Keratinocyte (primary cell): ENCODE data around the gene PHLPP2. TPM values are rescaled to one million over a fixed set of nuclear protein-coding genes. Genes with fewer than 3 reads are reported as not detected.

Experiments
- DNase-seq: peaks from one replicate; pipeline ENCODE4 v3.0.0-alpha.2; 2011; ENCODE audit warnings: low read depth, missing footprints, low spot score
- FAIRE-seq: peaks from 2 replicates; lab custom pipeline; 2011; peaks lifted over from hg19 to GRCh38; lab: Jason Lieb, UNC
- H2AFZ ChIP-seq: 2 replicates; pipeline ENCODE4 v1.6.0; 2012; ENCODE audit warnings: low read length, control low read depth, inconsistent platforms; ENCODE audit not compliant: control insufficient read depth
- H3K27ac ChIP-seq: 2 replicates; pipeline ENCODE4 v1.5.1; 2011; ENCODE audit warnings: low read length; ENCODE audit not compliant: control insufficient read depth, insufficient read depth
- H3K27me3 ChIP-seq: 3 replicates; pipeline ENCODE4 v1.6.0; 2011; ENCODE audit warnings: low read length; ENCODE audit not compliant: control insufficient read depth, insufficient read depth; ENCODE audit errors: extremely low read depth
- H3K36me3 ChIP-seq, 2 experiments: 2 replicates in 1 of 2; 3 replicates in 1 of 2; pipeline ENCODE4 v1.5.1; 2011; ENCODE audit warnings: low read length in 2 of 2, mild to moderate bottlenecking in 1 of 2; ENCODE audit not compliant: control insufficient read depth in 2 of 2, insufficient read depth in 2 of 2; ENCODE audit errors: extremely low read depth in 1 of 2
- H3K4me1 ChIP-seq: 3 replicates; pipeline ENCODE4 v1.5.1; 2011; ENCODE audit warnings: low read length; ENCODE audit not compliant: control insufficient read depth, insufficient read depth; ENCODE audit errors: extremely low read depth
- H3K4me2 ChIP-seq: 3 replicates; pipeline ENCODE4 v1.6.0; 2011; ENCODE audit warnings: low read depth, low read length; ENCODE audit not compliant: control insufficient read depth, insufficient read depth; ENCODE audit errors: extremely low read depth
- H3K4me3 ChIP-seq, 3 experiments: fragments of 200-600 bp in 1 of 3; sonication (generic) in 1 of 3; 2 replicates in 2 of 3; 3 replicates in 1 of 3; pipeline ENCODE4 v1.5.1; 2011 to 2016; ENCODE audit warnings: low read length in 3 of 3, mild to moderate bottlenecking in 3 of 3, control low read depth in 2 of 3, inconsistent platforms in 1 of 3, low read depth in 1 of 3, mixed read lengths in 1 of 3, mixed run types in 1 of 3, moderate library complexity in 1 of 3; ENCODE audit not compliant: control insufficient read depth in 2 of 3, insufficient read depth in 2 of 3; ENCODE audit errors: extremely low read depth in 1 of 3
- H3K79me2 ChIP-seq: 2 replicates; pipeline ENCODE4 v1.6.0; 2012; ENCODE audit warnings: low read length; ENCODE audit not compliant: control insufficient read depth, insufficient read depth
- H3K9ac ChIP-seq: 3 replicates; pipeline ENCODE4 v1.6.0; 2011; ENCODE audit warnings: low read length; ENCODE audit not compliant: control insufficient read depth, insufficient read depth; ENCODE audit errors: extremely low read depth
- H3K9me1 ChIP-seq: 3 replicates; pipeline ENCODE4 v1.6.0; 2011; ENCODE audit warnings: low read length; ENCODE audit not compliant: control insufficient read depth, insufficient read depth; ENCODE audit errors: extremely low read depth
- H3K9me3 ChIP-seq: 2 replicates; pipeline ENCODE4 v1.5.1; 2012; ENCODE audit warnings: low read depth, low read length; ENCODE audit not compliant: control insufficient read depth
- H4K20me1 ChIP-seq: 3 replicates; pipeline ENCODE4 v1.6.0; 2011; ENCODE audit warnings: low read length; ENCODE audit not compliant: control insufficient read depth, insufficient read depth; ENCODE audit errors: extremely low read depth
- EZH2 ChIP-seq: IDR thresholded peaks from one replicate; pipeline ENCODE4 v1.6.1; 2012; ENCODE audit warnings: inconsistent platforms, mild to moderate bottlenecking, low read length, moderate library complexity
- dilution Hi-C: fragments of 300-500 bp; cut with MboI; formaldehyde crosslinking; loops from one replicate; pipeline ENCODE4 v1.7.0; 2020; ENCODE audit warnings: low sequenced_read_pairs; ENCODE audit not compliant: extremely low pct_ligation_motif_present
- polyA plus RNA-seq, 5 experiments: library from polyadenylated mRNA; depleted of rRNA in 3 of 5; stranded (reverse) in 3 of 5; stranded (forward) in 1 of 5; unstranded in 1 of 5; fragments of >200 nt; gene quantifications; 1 replicate in 1 of 5; 2 replicates in 3 of 5; 3 replicates in 1 of 5; pipeline versions ENCODE4 v1.2.1 to v1.2.3, GENCODE V29; 2011 to 2012; ENCODE audit warnings: missing spikeins in 2 of 5, low read depth in 1 of 5, low replicate concordance in 1 of 5
- TF ChIP-seq, protein P1 (sequence below), 3 experiments: IDR thresholded peaks in 1 of 3; conservative IDR thresholded peaks in 1 of 3; optimal IDR thresholded peaks in 1 of 3; 2 replicates in 2 of 3; 3 replicates in 1 of 3; pipeline versions ENCODE3 to v1.5.1; 2011; ENCODE audit warnings: low read length in 3 of 3, mild to moderate bottlenecking in 3 of 3, moderate library complexity in 2 of 3, control low read depth in 1 of 3, inconsistent platforms in 1 of 3; ENCODE audit not compliant: insufficient read depth in 2 of 3; ENCODE audit errors: extremely low read depth in 1 of 3

Gene PHLPP2
- polyA plus RNA-seq, 1 donor (not counting 4 experiments of a cell fraction or from before 2014, with no cell fraction given), result 6.5 TPM

DNA sequence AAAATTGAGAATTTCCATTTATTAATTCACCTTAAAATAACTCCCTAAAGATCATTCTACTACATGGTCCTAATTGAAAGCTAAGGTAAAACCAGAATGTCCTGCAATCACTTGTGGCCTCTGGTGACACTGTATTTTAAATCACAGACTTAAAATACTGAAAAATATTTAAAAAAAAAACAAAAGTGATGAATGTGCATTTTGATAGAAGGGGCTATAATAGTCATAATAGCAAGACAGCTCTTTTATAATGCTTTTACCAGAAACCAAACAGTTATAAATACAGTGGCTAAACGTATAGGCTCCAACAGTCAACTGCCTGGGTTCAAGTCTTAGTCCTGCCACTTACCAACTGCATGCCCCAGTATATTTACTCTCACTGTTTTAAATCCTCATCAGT lies 21.2 kb downstream of the PHLPP2 start:
- no peaks in the 10 kb centered on the region for H3K9me1 ChIP-seq
- no peaks in the 10 kb centered on the region for H4K20me1 ChIP-seq
- FAIRE-seq, result no peak
- H3K4me2 ChIP-seq, result no peak overlapping the region
- dilution Hi-C loops, result no loop called here
- H2AFZ ChIP-seq, result no peak overlapping the region
- H3K27me3 ChIP-seq, result no peaks in the 10 kb centered on the region
- H3K4me3 ChIP-seq, result no peak overlapping the region
- H3K4me1 ChIP-seq, result peaks cover 8% of the 10 kb centered on the region
- no peaks in the 10 kb centered on the region for H3K9me3 ChIP-seq
- peaks cover 4 to 8% of the 10 kb centered on the region in 2 experiments for H3K36me3 ChIP-seq
- peaks cover 11% of the 10 kb centered on the region for H3K79me2 ChIP-seq
- TF ChIP-seq, protein P1, sequence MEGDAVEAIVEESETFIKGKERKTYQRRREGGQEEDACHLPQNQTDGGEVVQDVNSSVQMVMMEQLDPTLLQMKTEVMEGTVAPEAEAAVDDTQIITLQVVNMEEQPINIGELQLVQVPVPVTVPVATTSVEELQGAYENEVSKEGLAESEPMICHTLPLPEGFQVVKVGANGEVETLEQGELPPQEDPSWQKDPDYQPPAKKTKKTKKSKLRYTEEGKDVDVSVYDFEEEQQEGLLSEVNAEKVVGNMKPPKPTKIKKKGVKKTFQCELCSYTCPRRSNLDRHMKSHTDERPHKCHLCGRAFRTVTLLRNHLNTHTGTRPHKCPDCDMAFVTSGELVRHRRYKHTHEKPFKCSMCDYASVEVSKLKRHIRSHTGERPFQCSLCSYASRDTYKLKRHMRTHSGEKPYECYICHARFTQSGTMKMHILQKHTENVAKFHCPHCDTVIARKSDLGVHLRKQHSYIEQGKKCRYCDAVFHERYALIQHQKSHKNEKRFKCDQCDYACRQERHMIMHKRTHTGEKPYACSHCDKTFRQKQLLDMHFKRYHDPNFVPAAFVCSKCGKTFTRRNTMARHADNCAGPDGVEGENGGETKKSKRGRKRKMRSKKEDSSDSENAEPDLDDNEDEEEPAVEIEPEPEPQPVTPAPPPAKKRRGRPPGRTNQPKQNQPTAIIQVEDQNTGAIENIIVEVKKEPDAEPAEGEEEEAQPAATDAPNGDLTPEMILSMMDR (optimal IDR thresholded peaks at IDR 0.05 in 1 of 3, IDR thresholded peaks at IDR 0.05 in 1 of 3, conservative IDR thresholded peaks at IDR 0.05 in 1 of 3; ENCODE audit: extremely low read depth in 1 of 3, insufficient read depth in 2 of 3, low read length in 3 of 3), result no peak
- TF ChIP-seq EZH2, result no peak
- no peak overlapping the region for H3K9ac ChIP-seq
- no peak overlapping the region for H3K27ac ChIP-seq
- DNase-seq, result no peak

DNA sequence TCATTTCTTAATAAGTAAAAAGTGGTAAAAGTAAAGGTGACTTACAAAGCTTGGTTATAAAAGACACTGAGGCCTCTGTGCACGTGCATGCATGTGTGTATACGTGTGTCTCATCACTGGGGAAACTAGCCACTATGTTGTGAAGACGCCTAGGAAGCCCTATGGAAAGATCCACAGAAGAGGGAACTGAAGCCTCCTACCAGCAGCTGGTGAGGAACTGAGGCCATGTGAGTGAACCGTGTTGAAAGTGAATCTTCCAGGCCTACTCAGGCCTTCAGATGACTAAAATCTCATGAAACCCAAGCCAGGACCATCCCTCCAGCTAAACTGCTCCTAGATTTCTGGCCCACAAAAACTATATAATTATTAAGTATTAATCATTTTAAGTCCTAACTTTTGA lies 23.7 kb downstream of the PHLPP2 start:
- dilution Hi-C loops, result no loop called here
- no peaks in the 10 kb centered on the region for H3K9me1 ChIP-seq
- no peak overlapping the region for H3K4me2 ChIP-seq
- H3K9ac ChIP-seq, result no peak overlapping the region
- H3K4me1 ChIP-seq, result no peaks in the 10 kb centered on the region
- H3K79me2 ChIP-seq, result peaks cover 4% of the 10 kb centered on the region
- no peak for TF ChIP-seq EZH2
- no peaks in the 10 kb centered on the region for H3K9me3 ChIP-seq
- H3K27me3 ChIP-seq, result no peaks in the 10 kb centered on the region
- no peak overlapping the region for H3K4me3 ChIP-seq
- H4K20me1 ChIP-seq, result no peaks in the 10 kb centered on the region
- peaks cover 4 to 9% of the 10 kb centered on the region in 2 experiments for H3K36me3 ChIP-seq
- FAIRE-seq (no peak), DNase-seq (no peak)
- H2AFZ ChIP-seq, result no peak overlapping the region
- H3K27ac ChIP-seq, result no peak overlapping the region

DNA sequence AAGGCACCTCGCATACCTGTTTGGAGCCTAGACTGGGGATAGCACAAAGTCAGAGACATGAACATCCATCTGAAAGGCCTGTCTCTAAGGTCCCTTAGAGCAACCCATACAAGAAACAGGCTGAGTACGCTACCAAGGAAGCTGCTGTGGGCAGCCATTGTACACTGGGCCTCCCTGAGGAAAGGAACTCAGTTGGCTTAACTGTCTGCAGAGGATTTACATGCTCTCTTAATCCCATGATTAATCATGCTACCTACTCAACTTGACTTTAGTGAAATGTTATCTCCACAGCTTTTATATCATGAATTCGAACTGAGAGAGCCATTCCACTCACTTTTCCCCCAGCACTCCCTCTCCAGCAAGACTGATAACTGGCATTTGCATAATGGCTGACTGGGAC lies 26.0 kb downstream of the PHLPP2 start:
- Histone ChIP-seq H2AFZ (no peak overlapping the region), H3K4me2 (no peak overlapping the region), H3K4me3 (no peak overlapping the region), H3K9ac (no peak overlapping the region), H3K36me3 (peaks cover 4 to 9% of the 10 kb centered on the region in 2 experiments), H3K79me2 (no peaks in the 10 kb centered on the region), H3K9me3 (no peaks in the 10 kb centered on the region), H3K9me1 (no peaks in the 10 kb centered on the region), H4K20me1 (no peaks in the 10 kb centered on the region), H3K27ac (no peak overlapping the region), H3K27me3 (no peaks in the 10 kb centered on the region), H3K4me1 (no peaks in the 10 kb centered on the region)
- TF ChIP-seq, protein P1 (optimal IDR thresholded peaks at IDR 0.05 in 1 of 3, IDR thresholded peaks at IDR 0.05 in 1 of 3, conservative IDR thresholded peaks at IDR 0.05 in 1 of 3; ENCODE audit: extremely low read depth in 1 of 3, insufficient read depth in 2 of 3, low read length in 3 of 3), result no peak
- no peak for TF ChIP-seq EZH2
- FAIRE-seq, result no peak
- dilution Hi-C loops, result no loop called here
- no peak for DNase-seq
